ENCODE results near the gene ATE1. TPM values are rescaled to one million over a fixed set of nuclear protein-coding genes. Genes with fewer than 3 reads are reported as not detected.
"Not testable (repeated sequence)": the region's sequence is repeated elsewhere in the genome, so short reads cannot be mapped to it uniquely, and the experiment has no call there.

ATE1 gene
- total RNA-seq, 1 donor from 2014 or later = 25.8 TPM

- intact Hi-C loops (cut with micrococcal nuclease) = no loop called here
Measured at GRCh38 chr10:121702351-121703320, 225.2 kb downstream of the ATE1 start.

GRCh38 chr10:121700416-121700815, 227.4 kb downstream of the ATE1 start:
- intact Hi-C loops (cut with micrococcal nuclease) = no loop called here

GRCh38 chr10:121699703-121700102, 228.1 kb downstream of the ATE1 start:
- intact Hi-C loops (cut with micrococcal nuclease) = not testable (repeated sequence)

- intact Hi-C loops (cut with micrococcal nuclease) = no loop called here
Measured at GRCh38 chr10:121698902-121699301, 228.9 kb downstream of the ATE1 start.

GRCh38 chr10:121698336-121698735, 229.5 kb downstream of the ATE1 start:
- intact Hi-C loops (cut with micrococcal nuclease) = no loop called here

GRCh38 chr10:121696854-121697253, 231.0 kb downstream of the ATE1 start:
- intact Hi-C loops (cut with micrococcal nuclease) = no loop called here

GRCh38 chr10:121695731-121696464, 231.9 kb downstream of the ATE1 start:
- intact Hi-C loops (cut with micrococcal nuclease) = no loop called here

GRCh38 chr10:121694966-121695643, 232.7 kb downstream of the ATE1 start:
- intact Hi-C loops (cut with micrococcal nuclease) = no loop called here

- intact Hi-C loops (cut with micrococcal nuclease) = no loop called here
Measured at GRCh38 chr10:121694327-121694965, 233.4 kb downstream of the ATE1 start.

GRCh38 chr10:121692626-121693025, 235.2 kb downstream of the ATE1 start:
- intact Hi-C loops (cut with micrococcal nuclease) = no loop called here

- intact Hi-C loops (cut with micrococcal nuclease) = no loop called here
Measured at GRCh38 chr10:121690970-121691369, 236.9 kb downstream of the ATE1 start.

Other genes with a start within 250 kb of the ATE1 start
- 62.1 and 69.9 TPM in 2 replicates for gene NSMCE4A, start 47.2 kb upstream of the ATE1 start, total RNA-seq
- gene TACC2, start 61.1 kb upstream of the ATE1 start, total RNA-seq = not detected in 2 replicates